COLO668 (cell line): ENCODE measurements around the gene ARL15.

Experiments
- DNase-seq: peaks from one replicate; lab custom pipeline; 2025; ENCODE audit not compliant: unreplicated experiment; lab: John Stamatoyannopoulos, UW

ARL15 gene

GRCh38 chr5:53948598-53948997 lies 361.8 kb downstream of the ARL15 start:
- DNase-seq = no peak

GRCh38 chr5:53946405-53947100 lies 363.8 kb downstream of the ARL15 start:
- no peak for DNase-seq

GRCh38 chr5:53944981-53945380 lies 365.4 kb downstream of the ARL15 start:
- no peak for DNase-seq

GRCh38 chr5:53943938-53944337 lies 366.4 kb downstream of the ARL15 start:
- DNase-seq = no peak

- DNase-seq = no peak
Observed at GRCh38 chr5:53942724-53943123, 367.6 kb downstream of the ARL15 start.

- no peak for DNase-seq
Observed at GRCh38 chr5:53940921-53941320, 369.5 kb downstream of the ARL15 start.

- no peak for DNase-seq
Observed at GRCh38 chr5:53937467-53937866, 372.9 kb downstream of the ARL15 start.

- no peak for DNase-seq
Observed at GRCh38 chr5:53936481-53937352, 373.7 kb downstream of the ARL15 start.

- no peak for DNase-seq
Observed at GRCh38 chr5:53934151-53934820, 376.1 kb downstream of the ARL15 start.

- DNase-seq = no peak
Observed at GRCh38 chr5:53932351-53932750, 378.0 kb downstream of the ARL15 start.

- no peak for DNase-seq
Observed at GRCh38 chr5:53930457-53930856, 379.9 kb downstream of the ARL15 start.

- no peak for DNase-seq
Observed at GRCh38 chr5:53929570-53929969, 380.8 kb downstream of the ARL15 start.

GRCh38 chr5:53929152-53929551 lies 381.2 kb downstream of the ARL15 start:
- no peak for DNase-seq

GRCh38 chr5:53928641-53929040 lies 381.7 kb downstream of the ARL15 start:
- DNase-seq = no peak

GRCh38 chr5:53927668-53928247 lies 382.6 kb downstream of the ARL15 start:
- DNase-seq = no peak

- DNase-seq = no peak
Observed at GRCh38 chr5:53926026-53926425, 384.3 kb downstream of the ARL15 start.

GRCh38 chr5:53924392-53924791 lies 386.0 kb downstream of the ARL15 start:
- no peak for DNase-seq

GRCh38 chr5:53923961-53924360 lies 386.4 kb downstream of the ARL15 start:
- no peak for DNase-seq

- peak; percentile 1 for DNase-seq
Observed at GRCh38 chr5:53922508-53923498, 387.6 kb downstream of the ARL15 start.

GRCh38 chr5:53917826-53918225 lies 392.5 kb downstream of the ARL15 start:
- no peak for DNase-seq
